HCT116 (cell line): ENCODE measurements around the gene PHF11.

ENCODE experiments used
- CBX3 ChIP-seq: IDR thresholded peaks from 2 replicates; pipeline ENCODE4 v1.6.1; 2012; ENCODE audit warnings: low read depth
- CTCF ChIP-seq, 3 experiments: fragments of 200-600 bp in 1 of 3; sonication (generic) in 1 of 3; IDR thresholded peaks in 2 of 3; conservative IDR thresholded peaks in 1 of 3; 2 replicates each; pipeline ENCODE4 v1.5.1; 2012 to 2017; ENCODE audit warnings: low read depth in 2 of 3, low read length in 2 of 3, antibody characterized with exemption in 1 of 3, borderline replicate concordance in 1 of 3, control low read depth in 1 of 3, mild to moderate bottlenecking in 1 of 3, mixed read lengths in 1 of 3, mixed run types in 1 of 3, moderate library complexity in 1 of 3; ENCODE audit not compliant: insufficient read depth in 1 of 3
- EZH2 ChIP-seq: fragments of 200-600 bp; sonication (generic); IDR thresholded peaks from 2 replicates; pipeline ENCODE4 v1.6.1; 2017; ENCODE audit warnings: antibody characterized with exemption, mixed run types
- EZH2phosphoT487 ChIP-seq: fragments of 200-600 bp; IDR thresholded peaks from 2 replicates; pipeline ENCODE4 v1.6.1; 2018; ENCODE audit warnings: antibody characterized with exemption, borderline replicate concordance
- JUND ChIP-seq: IDR thresholded peaks from 2 replicates; pipeline ENCODE4 v1.6.1; 2012
- POLR2AphosphoS5 ChIP-seq: IDR thresholded peaks from 2 replicates; pipeline ENCODE4 v1.6.1; 2011; ENCODE audit warnings: mild to moderate bottlenecking, low read depth, low read length, moderate library complexity
- SIN3A ChIP-seq: IDR thresholded peaks from 2 replicates; pipeline ENCODE4 v1.6.1; 2012; ENCODE audit warnings: low read depth
- SRF ChIP-seq: IDR thresholded peaks from 2 replicates; pipeline ENCODE4 v1.6.1; 2012; ENCODE audit warnings: low read depth
- ZFX ChIP-seq: fragments of 450-650 bp; IDR thresholded peaks from 2 replicates; pipeline ENCODE4 v1.6.1; 2017
- TF ChIP-seq, protein P1 (sequence below): IDR thresholded peaks from 2 replicates; pipeline ENCODE4 v1.6.1; 2012

DNA sequence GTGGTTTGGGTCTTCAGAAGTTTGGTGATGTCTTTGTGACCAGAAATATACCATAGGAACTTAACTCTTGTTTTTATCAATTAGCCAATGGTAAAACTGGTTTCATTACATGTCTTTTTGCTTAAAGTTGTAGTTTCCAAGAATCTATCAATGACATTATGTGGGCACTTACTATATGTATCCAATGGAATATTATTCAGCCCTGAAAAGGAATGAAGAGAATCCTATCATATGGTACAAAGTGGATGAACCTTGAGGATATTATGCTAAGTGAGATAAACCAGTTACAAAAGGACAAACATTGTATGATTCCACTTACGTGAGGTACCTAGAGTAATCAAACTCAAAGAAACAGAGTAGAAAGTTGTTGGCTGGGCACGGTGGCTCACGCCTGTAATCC lies 63.3 kb downstream of the PHF11 start:
- TF ChIP-seq CTCF (IDR thresholded peaks at IDR 0.05 in 2 of 3, conservative IDR thresholded peaks at IDR 0.05 in 1 of 3; ENCODE audit: borderline replicate concordance in 1 of 3, insufficient read depth in 1 of 3, low read depth in 2 of 3, low read length in 2 of 3) (no peak), EZH2 (no peak), SIN3A (no peak), JUND (no peak), ZFX (no peak), CBX3 (no peak), POLR2AphosphoS5 (no peak), SRF (no peak), EZH2phosphoT487 (no peak)
- TF ChIP-seq, protein P1, sequence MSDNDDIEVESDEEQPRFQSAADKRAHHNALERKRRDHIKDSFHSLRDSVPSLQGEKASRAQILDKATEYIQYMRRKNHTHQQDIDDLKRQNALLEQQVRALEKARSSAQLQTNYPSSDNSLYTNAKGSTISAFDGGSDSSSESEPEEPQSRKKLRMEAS = no peak
